ENCODE data around the gene LRRN1. TPM values are rescaled to one million over a fixed set of nuclear protein-coding genes. Genes with fewer than 3 reads are reported as not detected.

The LRRN1 gene
- total and polyA plus RNA-seq, 2 experiments from 2014 or later: 27.9 to 28.5 TPM

DNA sequence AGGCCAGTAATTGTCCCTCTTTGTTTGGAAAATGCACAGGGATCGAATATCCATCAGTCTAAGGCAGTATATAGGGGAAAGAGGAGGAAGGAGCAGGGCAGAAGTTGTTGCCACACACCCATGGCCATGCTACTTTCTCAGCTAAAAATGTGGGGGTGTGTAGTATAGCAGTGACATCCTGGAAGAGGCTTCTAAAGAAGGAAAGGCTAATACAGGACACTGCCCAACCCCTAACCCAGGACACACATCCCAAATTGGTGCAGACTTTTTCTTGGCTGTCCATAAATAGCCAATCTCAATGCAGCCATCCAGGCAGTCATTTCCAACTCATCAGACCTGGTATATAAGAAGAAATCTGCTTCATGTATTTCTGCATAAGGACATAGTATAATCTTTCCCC, 33.1 kb upstream of the LRRN1 start:
- H3K4me1 ChIP-seq (ENCODE audit: insufficient read depth): no peaks in the 10 kb centered on the region
- no peaks in the 10 kb centered on the region for H3K27me3 ChIP-seq
- DNase-seq (ENCODE audit: low spot score): no peak
- H3K79me2 ChIP-seq: no peaks in the 10 kb centered on the region
- no peaks in the 10 kb centered on the region for H3K9me3 ChIP-seq (ENCODE audit: low read depth)
- no peak overlapping the region for H3K4me3 ChIP-seq
- H4K20me1 ChIP-seq (ENCODE audit: insufficient read depth, poor library complexity, severe bottlenecking): no peaks in the 10 kb centered on the region
- 60% methylated on average over 1 of the region's 1 CpG for WGBS (ENCODE audit: low lambda C conversion rate, missing lambda C conversion rate)
- no peak overlapping the region for H3K4me2 ChIP-seq
- H3K9me2 ChIP-seq (replicated peaks; ENCODE audit: insufficient read depth): no peaks in the 10 kb centered on the region
- no peak overlapping the region for H2AFZ ChIP-seq
- H3K36me3 ChIP-seq (replicated peaks; ENCODE audit: insufficient read depth, low read depth): no peaks in the 10 kb centered on the region
- H3K27ac ChIP-seq: no peak overlapping the region
- TF ChIP-seq EZH2phosphoT487 (IDR thresholded peaks at IDR 0.05; ENCODE audit: low read depth, severe bottlenecking, unreplicated experiment) (no peak), EZH2 (IDR thresholded peaks at IDR 0.05; ENCODE audit: borderline replicate concordance) (no peak)
- TF ChIP-seq, protein P1, sequence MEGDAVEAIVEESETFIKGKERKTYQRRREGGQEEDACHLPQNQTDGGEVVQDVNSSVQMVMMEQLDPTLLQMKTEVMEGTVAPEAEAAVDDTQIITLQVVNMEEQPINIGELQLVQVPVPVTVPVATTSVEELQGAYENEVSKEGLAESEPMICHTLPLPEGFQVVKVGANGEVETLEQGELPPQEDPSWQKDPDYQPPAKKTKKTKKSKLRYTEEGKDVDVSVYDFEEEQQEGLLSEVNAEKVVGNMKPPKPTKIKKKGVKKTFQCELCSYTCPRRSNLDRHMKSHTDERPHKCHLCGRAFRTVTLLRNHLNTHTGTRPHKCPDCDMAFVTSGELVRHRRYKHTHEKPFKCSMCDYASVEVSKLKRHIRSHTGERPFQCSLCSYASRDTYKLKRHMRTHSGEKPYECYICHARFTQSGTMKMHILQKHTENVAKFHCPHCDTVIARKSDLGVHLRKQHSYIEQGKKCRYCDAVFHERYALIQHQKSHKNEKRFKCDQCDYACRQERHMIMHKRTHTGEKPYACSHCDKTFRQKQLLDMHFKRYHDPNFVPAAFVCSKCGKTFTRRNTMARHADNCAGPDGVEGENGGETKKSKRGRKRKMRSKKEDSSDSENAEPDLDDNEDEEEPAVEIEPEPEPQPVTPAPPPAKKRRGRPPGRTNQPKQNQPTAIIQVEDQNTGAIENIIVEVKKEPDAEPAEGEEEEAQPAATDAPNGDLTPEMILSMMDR (IDR thresholded peaks at IDR 0.05; ENCODE audit: poor library complexity): no peak

DNA sequence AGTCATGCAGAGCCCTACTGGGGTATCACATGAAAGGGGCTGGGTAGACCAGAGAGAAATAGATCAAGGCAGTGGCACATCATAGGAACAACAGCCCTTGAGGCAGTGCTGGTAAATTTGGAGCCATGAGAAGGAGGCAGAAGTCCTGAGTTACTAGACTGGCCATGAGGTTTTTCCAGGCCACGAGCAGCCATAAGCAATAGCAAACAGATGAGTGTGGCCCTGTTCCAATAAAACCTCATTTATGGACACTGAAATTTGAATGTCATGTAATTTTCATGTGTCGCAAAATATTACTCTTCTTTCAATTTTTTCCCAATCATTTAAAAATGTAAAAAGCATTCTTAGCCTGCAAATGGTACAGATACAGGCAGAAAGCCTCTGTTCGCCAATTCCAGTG, 28.1 kb upstream of the LRRN1 start:
- TF ChIP-seq, protein P1 (IDR thresholded peaks at IDR 0.05; ENCODE audit: poor library complexity): no peak
- TF ChIP-seq EZH2phosphoT487 (IDR thresholded peaks at IDR 0.05; ENCODE audit: low read depth, severe bottlenecking, unreplicated experiment) (no peak), EZH2 (IDR thresholded peaks at IDR 0.05; ENCODE audit: borderline replicate concordance) (no peak)
- Histone ChIP-seq H2AFZ (no peak overlapping the region), H4K20me1 (ENCODE audit: insufficient read depth, poor library complexity, severe bottlenecking) (no peaks in the 10 kb centered on the region), H3K27me3 (no peaks in the 10 kb centered on the region), H3K9me2 (replicated peaks; ENCODE audit: insufficient read depth) (no peaks in the 10 kb centered on the region), H3K27ac (no peak overlapping the region), H3K79me2 (no peaks in the 10 kb centered on the region), H3K9me3 (ENCODE audit: low read depth) (no peaks in the 10 kb centered on the region), H3K36me3 (replicated peaks; ENCODE audit: insufficient read depth, low read depth) (no peaks in the 10 kb centered on the region), H3K4me1 (ENCODE audit: insufficient read depth) (no peaks in the 10 kb centered on the region), H3K4me2 (no peak overlapping the region), H3K4me3 (no peak overlapping the region)
- 94% methylated on average over 3 of the region's 3 CpGs for WGBS (ENCODE audit: low lambda C conversion rate, missing lambda C conversion rate)
- no peak for DNase-seq (ENCODE audit: low spot score)

DNA sequence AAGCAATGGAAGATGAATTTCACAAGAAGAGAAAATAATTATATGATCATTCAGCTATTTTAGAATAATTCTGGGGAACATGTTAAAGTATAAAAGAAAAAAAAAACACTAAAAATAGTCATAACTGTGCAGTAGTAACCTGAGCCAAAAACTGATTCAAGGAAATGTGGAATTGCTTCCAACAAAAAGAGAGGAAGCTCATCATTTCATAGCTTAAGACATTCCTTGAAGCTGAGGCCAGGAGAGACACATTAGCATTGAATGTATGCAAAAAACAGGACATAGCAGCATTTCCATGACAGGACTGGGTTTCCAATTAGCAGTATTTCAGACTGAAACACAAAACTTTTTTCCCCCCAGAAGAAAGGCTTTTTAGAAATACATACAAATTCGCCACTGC, 27.7 kb upstream of the LRRN1 start:
- no peak for DNase-seq (ENCODE audit: low spot score)

More for the DNA sequence above, 27.7 kb upstream of the LRRN1 start:
- TF ChIP-seq, protein P1 (IDR thresholded peaks at IDR 0.05; ENCODE audit: poor library complexity): no peak
- TF ChIP-seq EZH2 (IDR thresholded peaks at IDR 0.05; ENCODE audit: borderline replicate concordance): no peak
- no peak for TF ChIP-seq EZH2phosphoT487 (IDR thresholded peaks at IDR 0.05; ENCODE audit: low read depth, severe bottlenecking, unreplicated experiment)
- H3K9me2 ChIP-seq (replicated peaks; ENCODE audit: insufficient read depth): no peaks in the 10 kb centered on the region
- no peak overlapping the region for H2AFZ ChIP-seq
- H3K4me2 ChIP-seq: no peak overlapping the region
- H4K20me1 ChIP-seq (ENCODE audit: insufficient read depth, poor library complexity, severe bottlenecking): no peaks in the 10 kb centered on the region
- H3K27ac ChIP-seq: no peak overlapping the region
- H3K4me1 ChIP-seq (ENCODE audit: insufficient read depth): no peaks in the 10 kb centered on the region
- H3K79me2 ChIP-seq: no peaks in the 10 kb centered on the region
- no peak overlapping the region for H3K4me3 ChIP-seq
- 100% methylated on average over 1 of the region's 1 CpG for WGBS (ENCODE audit: low lambda C conversion rate, missing lambda C conversion rate)
- H3K36me3 ChIP-seq (replicated peaks; ENCODE audit: insufficient read depth, low read depth): no peaks in the 10 kb centered on the region
- no peaks in the 10 kb centered on the region for H3K9me3 ChIP-seq (ENCODE audit: low read depth)
- no peaks in the 10 kb centered on the region for H3K27me3 ChIP-seq
